ENCODE data around the gene KBTBD7. TPM values are rescaled to one million over a fixed set of nuclear protein-coding genes. Genes with fewer than 3 reads are reported as not detected.

KBTBD7 gene
- total RNA-seq, 2 donors from 2014 or later: 10.5 to 13.2 TPM

GRCh38 chr13:41212881-41213280 is 18.5 kb upstream of the KBTBD7 start:
- TF ChIP-seq POLR2A (IDR thresholded peaks at IDR 0.05) (no peak), CTCF (IDR thresholded peaks at IDR 0.05) (no peak), POLR2AphosphoS5 (IDR thresholded peaks at IDR 0.05) (no peak)
- H3K27me3 ChIP-seq (replicated peaks; ENCODE audit: insufficient read depth): no peaks in the 10 kb centered on the region
- no peak for DNase-seq (ENCODE audit: low spot score)
- no peak overlapping the region for H3K27ac ChIP-seq
- no peaks in the 10 kb centered on the region for H3K4me1 ChIP-seq (replicated peaks)
- no peaks in the 10 kb centered on the region for H3K36me3 ChIP-seq
- H3K9me3 ChIP-seq: no peaks in the 10 kb centered on the region
- intact Hi-C loops (cut with DNase I): no loop called here
- no peak overlapping the region for H3K4me3 ChIP-seq

GRCh38 chr13:41211062-41211461 is 16.7 kb upstream of the KBTBD7 start:
- no peak overlapping the region for H3K4me3 ChIP-seq
- H3K4me1 ChIP-seq (replicated peaks): no peaks in the 10 kb centered on the region
- no peaks in the 10 kb centered on the region for H3K9me3 ChIP-seq
- no peak for DNase-seq (ENCODE audit: low spot score)
- no peaks in the 10 kb centered on the region for H3K36me3 ChIP-seq
- no peaks in the 10 kb centered on the region for H3K27me3 ChIP-seq (replicated peaks; ENCODE audit: insufficient read depth)
- 100% methylated on average over 2 of the region's 2 CpGs for WGBS
- H3K27ac ChIP-seq: no peak overlapping the region
- TF ChIP-seq POLR2AphosphoS5 (IDR thresholded peaks at IDR 0.05) (no peak), POLR2A (IDR thresholded peaks at IDR 0.05) (no peak), CTCF (IDR thresholded peaks at IDR 0.05) (no peak)
- intact Hi-C loops (cut with DNase I): no loop called here

- no peak for DNase-seq (ENCODE audit: low spot score)
- TF ChIP-seq POLR2AphosphoS5 (IDR thresholded peaks at IDR 0.05) (no peak), CTCF (IDR thresholded peaks at IDR 0.05) (no peak), POLR2A (IDR thresholded peaks at IDR 0.05) (no peak)
- intact Hi-C loops (cut with DNase I): no loop called here
- Histone ChIP-seq H3K27me3 (replicated peaks; ENCODE audit: insufficient read depth) (no peaks in the 10 kb centered on the region), H3K4me1 (replicated peaks) (no peaks in the 10 kb centered on the region), H3K4me3 (no peak overlapping the region), H3K27ac (no peak overlapping the region), H3K9me3 (no peaks in the 10 kb centered on the region), H3K36me3 (no peaks in the 10 kb centered on the region)
Measured at GRCh38 chr13:41206467-41206866, 12.1 kb upstream of the KBTBD7 start.

GRCh38 chr13:41203810-41204209 is 9.4 kb upstream of the KBTBD7 start:
- H3K36me3 ChIP-seq: no peaks in the 10 kb centered on the region
- 79% methylated on average over 6 of the region's 6 CpGs for WGBS
- no peaks in the 10 kb centered on the region for H3K4me1 ChIP-seq (replicated peaks)
- intact Hi-C loops (cut with DNase I): no loop called here
- no peak overlapping the region for H3K27ac ChIP-seq
- H3K27me3 ChIP-seq (replicated peaks; ENCODE audit: insufficient read depth): no peaks in the 10 kb centered on the region
- no peaks in the 10 kb centered on the region for H3K9me3 ChIP-seq
- DNase-seq (ENCODE audit: low spot score): no peak
- TF ChIP-seq CTCF (IDR thresholded peaks at IDR 0.05) (no peak), POLR2A (IDR thresholded peaks at IDR 0.05) (no peak), POLR2AphosphoS5 (IDR thresholded peaks at IDR 0.05) (no peak)
- H3K4me3 ChIP-seq: no peak overlapping the region

GRCh38 chr13:41200126-41200525 is 5.8 kb upstream of the KBTBD7 start:
- Histone ChIP-seq H3K27ac (no peak overlapping the region), H3K27me3 (replicated peaks; ENCODE audit: insufficient read depth) (no peaks in the 10 kb centered on the region), H3K4me3 (no peak overlapping the region), H3K9me3 (no peaks in the 10 kb centered on the region), H3K4me1 (replicated peaks) (no peaks in the 10 kb centered on the region), H3K36me3 (no peaks in the 10 kb centered on the region)
- no peak for DNase-seq (ENCODE audit: low spot score)
- 89% methylated on average over 4 of the region's 4 CpGs for WGBS
- intact Hi-C loops (cut with DNase I): no loop called here
- no peak for TF ChIP-seq POLR2AphosphoS5 (IDR thresholded peaks at IDR 0.05)
- TF ChIP-seq CTCF (IDR thresholded peaks at IDR 0.05): no peak
- no peak for TF ChIP-seq POLR2A (IDR thresholded peaks at IDR 0.05)
